ENCODE measurements around the gene SMIM5.

GRCh38 chr17:75622771-75623273 lies 10.4 kb upstream of the SMIM5 start:
- no peak for TF ChIP-seq CTCF (IDR thresholded peaks at IDR 0.05)
- TF ChIP-seq POLR2A (IDR thresholded peaks at IDR 0.05): no peak
